Fibroblast of skin of back (primary cell): ENCODE results near the gene DYNLL2. TPM values are rescaled to one million over a fixed set of nuclear protein-coding genes. Genes with fewer than 3 reads are reported as not detected.
"Not testable (repeated sequence)": the region's sequence is repeated elsewhere in the genome, so short reads cannot be mapped to it uniquely, and the experiment has no call there.

Source experiments
- DNase-seq: peaks from one replicate; pipeline ENCODE4 v3.0.0-alpha.2; 2013
- polyA plus RNA-seq, 2 experiments: library from polyadenylated mRNA; unstranded; fragments of 120-200 nt; gene quantifications; one replicate each; pipeline ENCODE4 v1.2.1, GENCODE V29; 2013; ENCODE audit not compliant: insufficient read length in 2 of 2

DYNLL2 gene
- polyA plus RNA-seq (2013, experiment 1 of 2; ENCODE audit: insufficient read length), result 26.8 TPM
- polyA plus RNA-seq (2013, experiment 2 of 2; ENCODE audit: insufficient read length), result 18.9 TPM

DNA sequence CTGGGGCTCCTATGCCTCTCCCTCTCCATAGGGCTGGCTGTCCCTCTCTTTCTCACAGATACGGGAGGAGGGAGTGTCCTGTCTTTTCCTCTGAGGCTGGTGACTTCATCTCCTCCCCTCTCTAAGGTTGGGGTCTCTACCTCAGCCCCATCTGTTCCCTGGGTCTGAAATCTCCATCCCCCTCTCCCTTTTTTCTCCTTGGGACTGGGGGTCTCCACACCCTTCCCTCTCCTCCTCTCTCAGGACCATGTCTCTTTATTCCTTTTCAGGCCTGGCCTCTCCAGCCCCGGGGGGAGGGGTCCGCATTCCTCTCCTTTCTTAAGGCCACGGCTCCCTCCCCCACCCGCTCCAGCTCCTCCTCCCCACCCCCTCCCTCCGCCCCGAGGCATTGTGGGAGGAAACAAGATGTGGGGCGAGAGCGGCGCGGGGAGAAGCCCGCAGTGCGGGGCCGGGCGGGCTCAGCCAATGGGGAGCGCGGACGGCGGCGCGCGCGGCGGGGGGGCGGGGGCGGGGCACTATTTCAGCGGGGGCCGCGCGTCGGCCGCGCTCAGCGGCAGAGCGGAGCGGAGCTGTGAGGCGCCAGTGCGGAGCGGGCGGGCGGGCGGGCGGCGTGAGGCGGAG is at the start of gene DYNLL2:
Gene DYNLL2 (plus strand): TSS at position 550 of the 621 bp plus-strand sequence. CDS start 3,672 bp downstream, outside the sequence.
- DNase-seq, result peak; percentile 94

DNA sequence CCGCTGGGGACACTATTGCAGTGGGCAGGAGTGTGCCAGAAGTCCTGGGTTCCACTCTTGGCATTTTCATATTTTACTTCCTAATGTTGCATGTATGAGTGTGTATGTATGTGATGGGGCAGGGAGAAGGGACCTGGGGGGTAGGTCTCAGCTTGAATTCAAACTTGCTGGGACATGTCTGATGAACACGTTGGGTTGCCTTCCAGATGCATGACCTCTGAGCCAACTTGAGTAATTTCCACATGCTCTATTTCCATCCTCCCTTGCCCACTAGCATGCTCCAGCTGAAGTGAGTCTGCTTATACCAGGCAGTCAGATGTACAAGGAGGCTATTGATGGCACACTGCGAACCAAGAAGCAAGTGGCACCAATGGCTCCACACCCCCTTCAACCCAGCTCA is 43.2 kb upstream of the DYNLL2 start:
- DNase-seq, result no peak

DNA sequence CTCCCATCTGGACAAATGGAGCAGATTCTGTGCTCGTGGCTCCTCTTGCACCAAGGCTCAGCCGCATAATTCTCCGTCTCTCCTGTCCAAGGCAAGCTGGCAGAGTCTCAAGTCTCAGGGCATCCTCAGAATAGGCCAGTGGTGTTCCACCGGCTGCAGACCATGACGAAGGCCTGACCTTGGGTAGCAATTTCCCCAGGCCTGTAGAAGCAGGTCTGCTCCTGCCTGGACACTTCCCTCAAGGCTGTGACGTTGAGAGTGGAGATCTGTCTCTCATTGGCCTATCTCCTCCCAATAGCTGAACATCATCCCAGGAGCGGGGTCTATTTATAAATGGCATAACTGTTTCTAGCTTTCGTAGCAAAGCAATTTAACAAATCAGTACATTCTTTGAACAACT is 42.8 kb upstream of the DYNLL2 start:
- no peak for DNase-seq

DNA sequence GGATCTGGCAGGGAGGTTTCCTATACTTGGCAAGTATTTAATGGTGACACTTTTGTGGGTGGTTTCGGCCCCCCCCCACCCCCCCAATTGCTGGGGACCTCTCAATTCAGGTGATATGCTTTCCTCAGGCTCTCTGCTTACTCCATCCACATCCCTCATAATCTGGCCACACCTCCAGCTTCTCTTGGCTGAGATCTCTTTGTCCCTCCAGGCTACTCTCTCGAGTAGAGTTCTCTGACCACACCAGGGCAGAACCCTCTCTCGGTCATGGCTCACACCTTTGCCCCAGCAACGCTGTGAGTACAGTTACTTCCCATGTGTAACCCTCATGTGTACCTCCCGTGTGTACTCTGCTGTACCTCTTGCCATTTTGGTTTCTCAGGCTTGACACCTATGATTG is 42.1 kb upstream of the DYNLL2 start:
- no peak for DNase-seq

DNA sequence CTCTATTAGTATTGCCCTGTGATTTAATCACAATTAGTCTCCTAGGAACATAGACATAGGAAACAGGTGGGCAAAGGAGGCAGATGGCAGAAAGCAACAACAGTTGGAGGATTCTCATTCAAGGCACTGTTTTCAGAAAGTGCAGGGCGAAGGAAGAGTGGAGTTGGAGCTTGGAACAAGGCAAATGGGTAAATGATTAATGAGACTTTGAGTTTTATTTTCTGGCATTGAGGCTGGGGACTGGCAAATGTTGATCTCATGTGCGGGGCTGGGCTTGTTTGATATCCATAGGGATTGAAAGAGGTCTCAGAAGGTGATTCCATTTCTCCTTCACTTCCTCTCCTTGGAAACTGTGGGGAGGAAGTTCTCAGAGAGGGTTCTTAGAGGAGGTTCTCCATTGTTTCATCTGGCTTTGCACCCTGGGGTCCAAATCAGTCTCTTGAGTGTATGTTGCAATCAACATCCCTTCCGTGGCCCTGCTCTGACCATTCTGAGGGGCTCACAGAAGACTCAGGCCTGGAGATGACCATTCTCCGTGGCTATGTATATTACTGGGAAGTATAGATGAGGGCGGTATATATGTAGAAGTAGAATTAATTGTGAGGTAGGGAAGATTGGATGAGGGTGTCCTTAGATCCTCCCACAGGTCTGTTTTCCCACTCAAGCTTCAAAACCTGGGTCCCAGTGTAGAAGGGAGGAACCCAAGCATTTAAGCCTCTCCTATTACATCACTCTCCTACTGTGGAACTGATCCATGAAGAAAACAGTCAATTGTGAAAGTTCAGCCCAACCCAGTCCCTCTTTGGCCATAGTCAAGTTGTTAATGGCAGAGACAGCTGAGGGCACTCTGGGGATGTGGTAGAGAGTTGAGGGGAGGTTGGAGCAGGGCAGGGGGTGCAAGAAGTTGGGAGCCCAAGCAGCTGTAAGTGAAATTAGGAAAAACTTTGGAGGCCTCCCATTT is 39.7 kb upstream of the DYNLL2 start:
- DNase-seq, result no peak

DNA sequence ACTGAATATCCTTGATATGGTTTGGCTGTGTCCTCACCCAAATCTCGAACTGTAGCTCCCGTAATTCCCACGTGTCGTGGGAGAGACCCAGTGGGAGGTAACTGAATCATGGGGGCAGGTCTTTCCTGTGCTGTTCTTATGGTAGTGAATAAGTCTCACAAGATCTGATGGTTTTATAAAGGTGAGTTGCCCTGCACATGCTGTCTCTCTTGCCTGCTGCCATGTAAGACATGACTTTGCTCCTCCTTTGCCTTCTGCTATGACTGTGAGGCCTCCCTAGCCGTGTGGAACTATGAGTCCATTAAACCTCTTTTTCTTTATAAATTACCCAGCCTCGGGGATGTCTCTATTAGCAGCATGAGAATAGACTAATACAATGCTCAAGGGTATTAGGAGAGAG is 39.0 kb upstream of the DYNLL2 start:
- not testable (repeated sequence) for DNase-seq

DNA sequence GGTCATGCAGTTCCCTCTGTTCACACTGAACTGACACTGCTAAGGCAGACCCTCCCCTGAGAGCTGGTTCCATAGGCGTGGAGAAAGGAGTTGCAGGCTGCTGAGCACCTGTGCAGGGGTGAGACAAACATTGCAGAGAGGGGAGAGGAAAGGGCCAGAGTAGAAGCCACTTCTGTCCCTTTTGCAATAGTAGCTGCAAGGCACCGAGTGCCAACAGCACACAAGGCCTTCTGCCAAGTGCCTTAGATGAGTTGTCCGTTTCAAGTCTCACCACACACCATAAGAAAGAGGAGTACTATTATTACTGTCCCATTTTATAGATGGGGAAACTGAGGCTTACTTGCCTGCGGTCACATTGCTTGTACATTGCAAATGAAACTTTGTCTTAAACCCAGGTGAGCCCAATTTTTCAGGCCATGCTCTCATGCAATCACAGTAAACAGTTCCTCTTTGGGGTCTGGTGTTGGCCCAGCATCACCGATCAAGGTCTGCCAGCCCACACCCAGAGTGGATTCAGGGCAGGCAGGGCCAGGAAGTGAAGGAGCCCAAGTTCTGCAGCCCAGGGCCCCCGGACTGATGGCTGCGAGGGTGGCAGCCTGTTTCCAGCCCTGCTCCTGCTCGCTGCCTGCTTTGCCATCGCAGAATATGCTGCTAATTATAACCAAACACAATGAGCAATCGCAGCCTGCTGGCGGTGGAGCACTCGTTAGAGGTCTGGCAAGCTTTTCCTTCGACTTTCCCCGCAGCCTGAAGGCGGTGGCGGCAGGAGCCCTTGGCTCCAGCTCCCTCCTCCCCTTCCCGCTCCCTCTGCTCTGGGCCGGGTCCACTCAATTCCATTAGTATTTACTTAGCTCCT is 36.8 kb upstream of the DYNLL2 start:
- DNase-seq, result no peak

DNA sequence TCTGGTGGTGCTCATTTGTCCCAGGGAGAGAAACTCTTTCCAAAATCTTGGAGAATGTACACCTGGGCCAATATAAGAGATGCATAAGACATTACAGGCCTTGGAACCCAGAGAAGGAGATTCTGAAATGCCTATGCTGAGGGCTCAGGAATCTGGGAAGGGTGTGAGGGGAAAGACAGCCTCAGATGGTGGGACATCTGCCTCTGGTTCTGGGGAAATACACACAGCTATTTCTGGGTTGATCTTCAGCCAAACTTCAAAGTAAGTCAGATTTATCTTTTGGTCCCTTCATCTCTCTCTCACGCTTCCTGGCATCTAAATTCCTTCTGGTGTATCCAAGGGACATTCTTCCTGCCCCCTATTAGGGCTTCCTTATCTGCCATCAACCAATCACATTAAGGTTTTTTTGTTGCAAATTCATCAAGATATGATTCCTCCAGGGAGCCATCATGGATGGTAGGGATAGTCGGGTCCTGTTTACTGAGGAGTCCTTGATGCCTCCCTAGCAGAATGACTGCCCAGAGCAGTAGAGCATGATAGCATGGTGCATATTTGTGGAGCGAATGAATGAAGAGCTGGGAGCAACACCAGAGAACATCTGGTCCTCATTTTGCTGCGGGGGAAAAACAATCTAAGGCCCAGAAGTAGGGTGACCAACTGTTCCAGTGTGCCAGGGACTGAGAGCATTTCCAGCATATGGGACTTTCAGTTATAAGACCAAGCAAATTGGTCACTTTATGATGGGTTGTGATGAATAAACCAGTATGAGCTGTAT is 35.7 kb upstream of the DYNLL2 start:
- DNase-seq, result no peak

DNA sequence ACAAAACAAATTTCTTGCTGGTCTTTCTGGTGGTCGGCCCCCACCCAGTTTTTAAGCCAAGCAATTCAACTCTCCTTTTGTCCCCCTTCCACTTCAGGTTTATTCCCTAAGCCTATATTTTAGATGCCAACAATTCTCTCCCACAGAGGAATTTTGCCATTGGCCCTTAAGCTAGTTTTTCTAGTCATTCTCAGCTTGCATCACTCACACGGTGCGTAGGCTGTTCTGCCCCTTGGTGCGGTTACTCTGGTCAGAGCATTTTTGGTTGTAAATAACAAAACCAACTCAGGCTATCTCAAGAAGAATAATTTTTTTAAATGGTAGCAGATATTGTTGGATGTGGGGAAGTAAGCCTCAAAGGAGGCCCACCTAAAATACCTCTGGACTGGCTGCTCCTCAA is 33.7 kb upstream of the DYNLL2 start:
- no peak for DNase-seq

DNA sequence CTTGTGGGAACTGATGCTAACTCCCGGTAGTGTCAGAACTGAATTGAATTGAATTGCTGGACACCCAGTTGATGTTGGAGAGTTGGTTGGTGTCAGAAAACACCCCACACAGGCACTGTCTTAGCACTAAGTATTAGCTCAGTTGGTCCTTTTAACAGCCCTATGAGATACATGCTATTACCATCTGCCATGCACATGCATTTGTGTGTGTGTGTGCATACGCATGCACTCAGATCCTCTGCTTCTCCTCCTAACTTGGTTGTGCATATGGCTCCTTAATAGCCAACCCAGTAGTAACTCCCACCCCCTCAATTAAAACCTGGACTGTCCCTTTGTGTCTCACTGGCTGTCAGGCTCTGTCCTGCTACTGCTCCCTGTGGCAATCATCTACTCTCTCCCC is 32.3 kb upstream of the DYNLL2 start:
- no peak for DNase-seq

DNA sequence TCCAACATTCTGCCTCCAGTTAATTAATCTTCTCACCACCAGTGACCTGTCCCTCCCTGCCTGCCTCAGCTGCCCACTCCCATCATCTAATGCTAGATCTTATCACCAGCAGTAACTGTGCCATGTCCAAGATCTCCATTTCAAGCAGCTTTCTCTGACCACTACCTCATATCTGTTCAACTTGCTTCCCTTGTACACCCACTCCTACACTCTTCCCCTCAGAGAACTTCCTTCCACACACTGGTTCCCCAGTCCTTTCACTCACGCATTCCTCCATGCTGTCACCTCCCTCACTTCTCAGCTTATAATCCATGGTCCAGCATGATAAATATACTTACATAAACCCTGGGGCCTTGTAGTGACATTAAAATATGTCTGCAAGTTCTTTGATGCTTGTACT is 31.8 kb upstream of the DYNLL2 start:
- DNase-seq, result no peak

DNA sequence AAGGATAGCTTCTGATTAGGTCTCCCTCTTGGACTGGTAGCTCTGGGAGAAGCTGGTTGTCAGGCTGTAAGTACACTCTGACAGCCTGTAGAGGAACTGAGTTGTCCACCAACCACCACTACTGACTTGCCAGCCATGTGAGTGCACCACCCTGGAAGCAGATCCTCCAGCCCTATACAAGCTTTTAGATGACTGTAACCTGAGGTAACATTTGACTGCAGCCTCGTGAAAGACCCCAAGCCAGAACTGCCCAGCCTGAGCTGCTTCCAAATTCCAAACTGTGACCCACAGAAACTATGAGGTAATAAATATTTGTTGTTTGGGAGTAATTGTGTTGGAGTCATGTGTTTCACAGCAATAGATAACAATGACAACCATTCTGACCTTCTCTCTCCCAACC is 30.8 kb upstream of the DYNLL2 start:
- DNase-seq, result no peak

DNA sequence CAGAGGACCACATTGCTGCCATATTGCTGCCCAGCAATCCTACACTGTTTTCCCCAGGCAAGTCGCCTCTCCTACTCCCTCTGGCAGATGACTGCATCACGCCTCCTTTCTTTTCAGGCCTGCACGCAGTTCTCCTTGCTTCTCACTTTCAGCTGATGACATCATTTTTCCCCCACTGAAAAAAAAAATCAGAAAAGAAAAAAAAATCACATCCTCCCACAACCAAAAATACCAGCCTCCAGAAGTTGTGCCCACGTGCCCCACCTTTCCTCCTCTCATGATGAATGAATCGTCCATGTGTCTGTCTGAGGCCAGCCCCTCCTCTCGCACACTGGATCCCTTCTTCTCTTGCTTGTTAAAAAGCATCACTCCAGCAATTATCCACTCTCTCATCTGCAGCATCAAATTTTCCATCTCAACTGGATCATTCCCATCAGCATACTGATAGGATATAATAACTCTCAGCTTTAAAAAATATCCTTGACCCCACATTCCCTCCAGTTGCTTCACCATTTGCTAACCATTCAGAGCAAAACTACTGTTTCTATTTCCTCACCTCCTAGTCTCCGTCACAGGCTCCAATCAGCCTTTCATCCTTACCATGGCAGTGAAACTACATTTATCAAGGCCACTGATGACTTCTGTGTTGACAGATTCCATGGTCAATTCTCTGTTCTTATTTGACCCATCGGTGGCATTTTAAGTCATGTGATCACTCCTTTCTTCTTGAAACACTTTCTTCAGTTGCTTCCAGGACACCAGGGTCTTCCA is 30.1 kb upstream of the DYNLL2 start:
- DNase-seq, result no peak

DNA sequence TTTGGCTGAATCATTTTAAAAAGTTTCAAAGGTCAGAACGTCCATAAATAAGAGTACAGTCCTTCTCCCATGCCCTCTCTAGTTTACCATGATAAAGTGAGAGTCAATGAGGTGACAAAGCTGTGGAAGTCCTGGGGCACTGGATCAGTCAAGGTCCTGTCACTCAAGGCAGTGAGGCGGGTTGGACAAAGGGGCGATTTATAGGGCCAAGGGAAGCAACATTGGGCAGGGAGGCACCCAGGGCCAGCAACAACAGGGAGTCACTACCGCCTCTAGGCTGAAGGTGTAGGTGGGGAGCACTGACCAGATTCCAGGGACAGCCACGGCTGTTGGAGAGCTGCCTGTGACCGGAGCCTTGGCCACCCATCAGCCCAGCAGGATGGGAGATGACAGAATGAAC is 28.6 kb upstream of the DYNLL2 start:
- no peak for DNase-seq

DNA sequence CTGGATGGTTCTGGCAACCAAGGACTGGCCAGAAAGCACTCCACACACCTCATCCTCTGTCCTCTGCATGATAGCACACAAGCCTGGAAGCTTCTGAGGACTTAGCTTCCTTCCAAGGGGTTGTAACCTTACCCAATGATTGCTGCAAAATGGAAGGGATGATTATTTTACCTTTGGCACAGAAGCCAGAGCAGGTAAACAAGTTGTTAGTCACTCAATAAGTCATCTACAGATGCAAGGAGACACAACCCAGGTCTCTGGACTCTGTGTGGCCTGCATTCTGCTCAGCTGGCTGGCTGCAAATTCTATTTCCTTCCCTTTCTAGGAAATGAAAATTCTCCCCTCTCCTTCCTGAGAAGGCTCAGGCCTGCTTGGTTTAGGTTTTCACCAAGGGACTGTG is 26.7 kb upstream of the DYNLL2 start:
- no peak for DNase-seq

DNA sequence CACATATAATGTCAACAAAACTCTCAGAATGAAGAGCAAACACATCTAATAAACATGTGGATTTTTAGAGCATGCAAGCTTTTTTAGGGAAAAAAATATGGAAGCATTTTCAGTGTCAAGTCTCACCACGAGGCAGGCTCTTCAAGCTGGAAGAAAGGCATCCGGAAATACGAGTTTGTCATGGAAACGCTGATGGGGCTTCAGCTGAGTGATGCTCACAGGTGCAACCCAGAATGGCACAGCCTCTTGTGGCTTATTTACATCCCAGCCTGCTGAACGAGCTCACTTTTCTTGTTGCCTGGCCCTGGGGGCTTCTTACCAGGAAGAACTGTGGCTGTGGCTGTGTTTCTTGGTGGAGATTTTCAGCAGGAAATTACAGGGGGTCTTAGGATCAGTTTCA is 24.1 kb upstream of the DYNLL2 start:
- DNase-seq, result no peak

DNA sequence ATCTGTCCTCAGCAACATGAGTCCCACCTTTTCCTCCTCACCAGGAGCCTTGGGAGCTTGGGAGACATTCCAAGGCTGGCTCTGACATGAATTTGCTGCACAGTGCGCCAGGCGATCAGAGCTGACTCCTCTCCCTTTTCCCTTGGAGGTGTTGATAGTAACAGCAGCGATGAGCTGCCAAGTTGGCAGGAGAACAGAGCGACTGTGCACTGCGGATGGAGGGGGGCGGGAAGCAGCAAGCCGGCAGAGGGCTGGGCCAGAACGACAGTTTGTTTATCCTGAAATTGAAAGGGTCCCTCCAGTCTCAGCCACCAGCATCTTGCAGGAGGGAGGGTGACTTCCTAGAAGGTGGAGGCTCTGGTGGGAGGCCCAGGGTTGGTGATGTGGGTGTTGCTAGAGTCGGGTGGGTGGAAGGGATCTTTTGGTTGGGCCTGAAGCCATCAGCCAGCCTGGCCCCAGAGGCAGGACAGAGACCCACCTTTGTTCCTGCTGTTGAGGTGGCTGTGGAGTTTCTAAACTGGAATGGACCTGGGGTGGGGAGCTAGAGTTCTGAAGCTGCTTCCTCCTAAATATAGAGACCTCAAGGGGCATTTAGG is 22.5 kb upstream of the DYNLL2 start:
- peak; percentile 8 for DNase-seq

DNA sequence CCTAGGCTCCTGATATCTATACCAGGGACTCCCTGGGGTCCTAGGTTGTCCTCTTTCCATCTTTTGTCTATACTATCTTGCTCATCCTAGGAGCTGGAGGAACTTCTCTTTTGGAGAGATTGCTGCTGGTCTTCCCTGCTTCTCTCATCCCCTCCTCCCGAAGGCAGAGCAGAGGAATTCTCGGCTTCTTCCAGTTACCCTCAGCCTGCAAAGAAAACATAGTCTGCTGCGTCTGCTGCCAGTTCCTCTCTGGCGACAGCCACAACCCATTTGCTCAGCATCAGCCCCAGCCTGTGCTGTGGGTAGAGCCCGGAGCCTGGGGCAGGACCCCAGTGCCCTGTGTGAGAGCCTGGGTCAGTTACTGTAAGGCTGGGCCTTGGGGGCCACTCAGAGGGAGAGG is 21.5 kb upstream of the DYNLL2 start:
- DNase-seq, result no peak

DNA sequence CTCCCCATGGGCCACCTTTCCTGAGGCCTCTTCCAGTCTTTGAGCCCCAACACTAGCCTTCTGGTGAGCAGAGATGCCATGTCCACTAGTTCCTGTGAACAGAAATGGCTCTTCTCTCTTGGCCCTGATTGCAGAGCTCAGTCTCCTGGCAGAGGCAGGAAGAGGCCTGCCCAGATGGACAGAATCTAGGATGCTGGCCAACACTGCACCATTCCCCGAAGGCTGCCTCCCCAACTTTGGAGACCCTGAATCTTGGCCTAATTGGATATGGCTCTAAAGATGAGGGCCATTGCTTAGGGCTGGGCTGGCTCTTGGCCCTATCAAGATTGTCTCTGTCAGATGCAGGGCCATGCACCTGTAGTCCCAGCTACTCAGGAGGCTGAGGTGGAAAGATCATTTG is 18.0 kb upstream of the DYNLL2 start:
- DNase-seq, result no peak

DNA sequence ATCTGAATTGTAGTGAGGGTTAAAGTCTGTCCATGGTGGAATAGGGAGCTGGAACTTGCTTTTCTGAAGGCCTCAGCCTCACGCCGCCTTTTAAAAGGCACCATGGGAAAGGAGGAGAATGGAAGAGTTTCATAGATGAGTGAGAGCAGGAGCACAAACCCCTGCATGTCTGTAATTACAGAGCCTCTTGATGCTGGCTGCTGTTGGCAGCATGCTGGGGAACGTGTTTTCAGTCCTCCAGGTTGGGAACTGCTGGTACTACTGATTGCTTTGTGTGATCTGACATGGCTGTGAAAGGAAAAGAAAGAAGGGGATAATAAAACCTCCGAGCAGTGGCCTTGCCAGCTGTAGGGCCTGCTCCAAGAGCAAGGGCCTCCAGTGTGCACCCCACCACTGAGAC is 16.8 kb upstream of the DYNLL2 start:
- DNase-seq, result no peak

DNA sequence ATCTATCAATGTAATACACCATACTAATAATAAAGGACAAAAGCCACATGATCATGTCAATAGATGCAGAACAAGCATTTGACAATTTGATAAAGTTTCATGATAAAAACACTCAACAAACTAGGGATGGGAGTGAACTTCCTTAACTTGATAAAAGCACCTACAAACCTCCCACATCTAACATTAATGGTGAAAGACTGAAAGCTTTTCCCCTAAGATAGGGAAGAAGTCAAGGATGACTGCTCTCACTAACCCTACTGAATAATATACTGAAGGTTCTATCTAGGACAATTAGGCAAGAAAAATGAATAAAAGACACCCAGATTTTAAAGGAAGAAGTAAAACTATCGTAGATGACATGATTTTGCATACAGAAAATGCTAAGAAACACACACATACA is 10.4 kb upstream of the DYNLL2 start:
- no peak for DNase-seq
